WTC11 (cell line): ENCODE measurements around the gene CACNA1D. TPM values are rescaled to one million over a fixed set of nuclear protein-coding genes. Genes with fewer than 3 reads are reported as not detected.

Experiments
- ATAC-seq: fragments of 200-7000 bp; cut with Tn5 transposase; 2 replicates; pipeline ENCODE4 v1.10.0; 2021; ENCODE audit warnings: mild to moderate bottlenecking, moderate library complexity
- CTCF ChIA-PET: fragments of 300-600 bp; sonication (Branson Sonifier 250); formaldehyde crosslinking; loops from one replicate; lab custom pipeline; 2021; ENCODE audit warnings: antibody characterized with exemption; lab: Charles Lee
- POLR2A ChIA-PET: fragments of 350-600 bp; sonication (Branson Sonifier 250); formaldehyde crosslinking; loops from one replicate; lab custom pipeline; 2021; ENCODE audit warnings: antibody characterized with exemption; lab: Charles Lee
- DNase-seq: peaks from one replicate; pipeline ENCODE4 v3.0.0; 2021; ENCODE audit warnings: low spot score
- H3K27ac Mint-ChIP-seq: 2 replicates; pipeline ENCODE4 v1.8.0; 2021; ENCODE audit warnings: mixed read lengths
- H3K27me3 Mint-ChIP-seq: 2 replicates; pipeline ENCODE4 v1.8.0; 2021; ENCODE audit warnings: low read depth, mild to moderate bottlenecking, moderate library complexity, mixed read lengths
- H3K36me3 Mint-ChIP-seq: 2 replicates; pipeline ENCODE4 v1.8.0; 2021; ENCODE audit warnings: mixed read lengths
- H3K4me1 Mint-ChIP-seq: 2 replicates; pipeline ENCODE4 v1.8.0; 2022; ENCODE audit warnings: mixed read lengths
- H3K4me3 Mint-ChIP-seq: 2 replicates; pipeline ENCODE4 v1.8.0; 2021; ENCODE audit warnings: mild to moderate bottlenecking, moderate library complexity, mixed read lengths
- H3K9me3 Mint-ChIP-seq: 2 replicates; pipeline ENCODE4 v1.8.0; 2021; ENCODE audit warnings: mixed read lengths
- ATF1 ChIP-seq: sonication (generic); formaldehyde crosslinking; IDR thresholded peaks from 2 replicates; pipeline ENCODE4 v1.8.1; 2023; ENCODE audit warnings: mild to moderate bottlenecking, moderate library complexity, missing genetic modification reagents
- CBFB ChIP-seq: sonication (generic); formaldehyde crosslinking; IDR thresholded peaks from 2 replicates; pipeline ENCODE4 v1.8.1; 2022; ENCODE audit warnings: mild to moderate bottlenecking, low read depth, missing genetic modification reagents
- ELF4 ChIP-seq: sonication (generic); formaldehyde crosslinking; IDR thresholded peaks from 2 replicates; pipeline ENCODE4 v1.8.1; 2022; ENCODE audit warnings: low read depth, mild to moderate bottlenecking, moderate library complexity, missing genetic modification reagents
- GABPB1 ChIP-seq: sonication (generic); formaldehyde crosslinking; IDR thresholded peaks from 2 replicates; pipeline ENCODE4 v1.8.1; 2023; ENCODE audit warnings: mild to moderate bottlenecking, missing genetic modification reagents
- total RNA-seq: library from RNA; stranded (reverse); gene quantifications from 3 replicates; pipeline ENCODE4 v1.2.3, GENCODE V29; 2021
- TF ChIP-seq, protein P1 (sequence below): fragments of 250-450 bp; sonication (Bioruptor Pico); IDR thresholded peaks from 2 replicates; pipeline ENCODE4 v2.1.2; 2022; ENCODE audit warnings: mild to moderate bottlenecking, moderate library complexity
- TF ChIP-seq, protein P2 (sequence below): sonication (generic); formaldehyde crosslinking; IDR thresholded peaks from 2 replicates; pipeline ENCODE4 v1.8.1; 2023; ENCODE audit warnings: mild to moderate bottlenecking, moderate library complexity, missing genetic modification reagents
- TF ChIP-seq, protein P3 (sequence below): sonication (generic); formaldehyde crosslinking; IDR thresholded peaks from 2 replicates; pipeline ENCODE4 v1.8.1; 2022; ENCODE audit warnings: mild to moderate bottlenecking, moderate library complexity, missing genetic modification reagents
- TF ChIP-seq, protein P4 (sequence below): sonication (generic); formaldehyde crosslinking; IDR thresholded peaks from 2 replicates; pipeline ENCODE4 v1.8.1; 2023; ENCODE audit warnings: mild to moderate bottlenecking, missing genetic modification reagents, moderate library complexity
- TF ChIP-seq, protein P5 (sequence below): sonication (generic); formaldehyde crosslinking; IDR thresholded peaks from 2 replicates; pipeline ENCODE4 v1.8.0; 2023; ENCODE audit warnings: missing genetic modification reagents, mild to moderate bottlenecking, borderline replicate concordance
- TF ChIP-seq, protein P6 (sequence below): fragments of 250-450 bp; sonication (Bioruptor Pico); IDR thresholded peaks from 2 replicates; pipeline ENCODE4 v1.9.0; 2021; ENCODE audit warnings: mild to moderate bottlenecking, borderline replicate concordance
- TF ChIP-seq, protein P7 (sequence below): fragments of 250-450 bp; sonication (Bioruptor Pico); IDR thresholded peaks from 2 replicates; pipeline ENCODE4 v1.9.0; 2021; ENCODE audit warnings: mild to moderate bottlenecking
- TF ChIP-seq, protein P8 (sequence below): sonication (generic); formaldehyde crosslinking; IDR thresholded peaks from 2 replicates; pipeline ENCODE4 v1.8.0; 2022; ENCODE audit warnings: mild to moderate bottlenecking, missing genetic modification reagents

CACNA1D gene
- total RNA-seq, 1 experiment from 2014 or later, result 2.3 TPM

DNA sequence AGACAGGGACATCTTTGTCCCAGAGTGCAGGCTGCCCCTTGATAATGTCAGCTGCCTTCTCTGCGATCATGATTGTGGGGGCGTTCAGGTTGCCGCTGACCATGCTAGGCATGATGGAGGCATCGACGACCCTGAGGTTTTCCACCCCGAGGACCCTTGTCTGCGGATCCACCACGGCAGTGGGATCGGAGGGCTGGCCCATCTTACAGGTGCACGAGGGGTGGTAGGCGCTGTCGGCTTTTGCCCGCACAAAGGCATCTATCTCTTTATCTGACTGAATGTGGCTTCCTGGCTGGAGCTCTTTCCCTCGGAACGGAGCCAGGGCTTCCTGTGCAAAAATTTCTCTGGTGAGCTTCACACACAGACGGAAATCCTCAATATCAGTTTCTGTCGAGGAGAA lies 323.4 kb downstream of the CACNA1D start:
- Mint-ChIP-seq H3K27me3 (no peaks in the 10 kb centered on the region), H3K36me3 (no peaks in the 10 kb centered on the region; the same call in 1 of the 2 replicates), H3K4me1 (no peaks in the 10 kb centered on the region), H3K9me3 (no peaks in the 10 kb centered on the region), H3K4me3 (no peak overlapping the region), H3K27ac (no peak overlapping the region)
- no peak for DNase-seq
- POLR2A ChIA-PET, result no interaction called here
- CTCF ChIA-PET, result no interaction called here
- no peak for ATAC-seq
- TF ChIP-seq ELF4 (CRISPR knock-in tag) (no peak), CBFB (CRISPR knock-in tag) (no peak)
- TF ChIP-seq, protein P1, sequence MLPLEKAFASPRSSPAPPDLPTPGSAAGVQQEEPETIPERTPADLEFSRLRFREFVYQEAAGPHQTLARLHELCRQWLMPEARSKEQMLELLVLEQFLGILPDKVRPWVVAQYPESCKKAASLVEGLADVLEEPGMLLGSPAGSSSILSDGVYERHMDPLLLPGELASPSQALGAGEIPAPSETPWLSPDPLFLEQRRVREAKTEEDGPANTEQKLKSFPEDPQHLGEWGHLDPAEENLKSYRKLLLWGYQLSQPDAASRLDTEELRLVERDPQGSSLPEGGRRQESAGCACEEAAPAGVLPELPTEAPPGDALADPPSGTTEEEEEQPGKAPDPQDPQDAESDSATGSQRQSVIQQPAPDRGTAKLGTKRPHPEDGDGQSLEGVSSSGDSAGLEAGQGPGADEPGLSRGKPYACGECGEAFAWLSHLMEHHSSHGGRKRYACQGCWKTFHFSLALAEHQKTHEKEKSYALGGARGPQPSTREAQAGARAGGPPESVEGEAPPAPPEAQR (CRISPR knock-in tag), result no peak
- TF ChIP-seq, protein P2, sequence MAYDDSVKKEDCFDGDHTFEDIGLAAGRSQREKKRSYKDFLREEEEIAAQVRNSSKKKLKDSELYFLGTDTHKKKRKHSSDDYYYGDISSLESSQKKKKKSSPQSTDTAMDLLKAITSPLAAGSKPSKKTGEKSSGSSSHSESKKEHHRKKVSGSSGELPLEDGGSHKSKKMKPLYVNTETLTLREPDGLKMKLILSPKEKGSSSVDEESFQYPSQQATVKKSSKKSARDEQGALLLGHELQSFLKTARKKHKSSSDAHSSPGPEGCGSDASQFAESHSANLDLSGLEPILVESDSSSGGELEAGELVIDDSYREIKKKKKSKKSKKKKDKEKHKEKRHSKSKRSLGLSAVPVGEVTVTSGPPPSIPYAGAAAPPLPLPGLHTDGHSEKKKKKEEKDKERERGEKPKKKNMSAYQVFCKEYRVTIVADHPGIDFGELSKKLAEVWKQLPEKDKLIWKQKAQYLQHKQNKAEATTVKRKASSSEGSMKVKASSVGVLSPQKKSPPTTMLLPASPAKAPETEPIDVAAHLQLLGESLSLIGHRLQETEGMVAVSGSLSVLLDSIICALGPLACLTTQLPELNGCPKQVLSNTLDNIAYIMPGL (CRISPR knock-in tag), result no peak

DNA sequence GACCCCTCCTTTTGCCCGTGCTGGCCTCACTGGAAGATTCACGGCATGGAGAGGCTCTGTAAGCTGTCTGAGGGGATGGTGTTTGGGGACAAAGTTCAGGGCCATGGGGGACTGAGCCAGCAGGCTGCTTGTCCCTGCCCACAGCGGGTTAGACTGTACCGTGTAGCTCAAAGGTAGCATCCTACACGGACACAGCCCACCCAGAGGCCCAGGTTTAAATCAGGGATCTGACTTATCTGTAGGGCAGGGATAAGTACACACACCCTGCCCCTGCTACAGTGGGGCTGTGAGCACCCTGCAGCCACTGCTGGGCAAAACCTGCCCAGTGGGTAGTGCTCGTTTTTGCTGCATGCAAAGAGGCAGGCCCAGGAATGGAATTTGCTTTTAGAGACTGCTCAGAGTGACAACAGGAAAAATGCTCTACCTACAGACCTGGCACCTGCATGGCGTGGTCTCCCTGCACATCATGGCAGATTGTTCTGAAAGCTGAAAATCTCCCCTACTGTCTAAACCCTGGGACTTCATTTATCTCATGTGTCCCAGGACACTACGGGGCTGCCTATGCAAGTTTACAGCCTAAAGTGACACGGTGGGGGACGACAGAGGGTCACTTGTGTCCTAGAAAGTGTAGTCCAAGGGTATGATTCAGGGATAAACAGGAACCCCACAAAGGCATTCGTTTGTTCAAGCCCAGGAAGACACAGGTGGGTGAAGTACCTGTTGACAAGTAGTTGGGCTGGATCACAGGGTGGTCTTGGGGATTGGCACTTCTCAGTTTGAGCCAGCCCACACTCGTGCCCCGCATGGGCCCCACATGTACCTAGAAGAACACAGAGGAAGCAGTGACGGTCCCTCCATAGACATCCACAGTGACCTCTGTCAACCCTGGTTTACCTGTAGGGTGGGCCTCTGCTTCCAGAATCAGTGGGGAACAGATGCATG lies 324.1 kb downstream of the CACNA1D start:
- no peaks in the 10 kb centered on the region for H3K4me1 Mint-ChIP-seq
- H3K27me3 Mint-ChIP-seq, result no peaks in the 10 kb centered on the region
- H3K4me3 Mint-ChIP-seq, result no peak overlapping the region
- ChIA-PET CTCF (no interaction called here), POLR2A (no interaction called here)
- H3K9me3 Mint-ChIP-seq, result no peaks in the 10 kb centered on the region
- no peak for ATAC-seq
- H3K36me3 Mint-ChIP-seq, result no peaks in the 10 kb centered on the region; the same call in 1 of the 2 replicates
- no peak overlapping the region for H3K27ac Mint-ChIP-seq
- no peak for DNase-seq
- TF ChIP-seq, protein P3, sequence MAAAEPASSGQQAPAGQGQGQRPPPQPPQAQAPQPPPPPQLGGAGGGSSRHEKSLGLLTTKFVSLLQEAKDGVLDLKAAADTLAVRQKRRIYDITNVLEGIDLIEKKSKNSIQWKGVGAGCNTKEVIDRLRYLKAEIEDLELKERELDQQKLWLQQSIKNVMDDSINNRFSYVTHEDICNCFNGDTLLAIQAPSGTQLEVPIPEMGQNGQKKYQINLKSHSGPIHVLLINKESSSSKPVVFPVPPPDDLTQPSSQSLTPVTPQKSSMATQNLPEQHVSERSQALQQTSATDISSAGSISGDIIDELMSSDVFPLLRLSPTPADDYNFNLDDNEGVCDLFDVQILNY (CRISPR knock-in tag), result no peak
- TF ChIP-seq GABPB1, result peak; percentile 51; the same call in 1 of the 2 replicates
- TF ChIP-seq, all 79 proteins: peak for 1

DNA sequence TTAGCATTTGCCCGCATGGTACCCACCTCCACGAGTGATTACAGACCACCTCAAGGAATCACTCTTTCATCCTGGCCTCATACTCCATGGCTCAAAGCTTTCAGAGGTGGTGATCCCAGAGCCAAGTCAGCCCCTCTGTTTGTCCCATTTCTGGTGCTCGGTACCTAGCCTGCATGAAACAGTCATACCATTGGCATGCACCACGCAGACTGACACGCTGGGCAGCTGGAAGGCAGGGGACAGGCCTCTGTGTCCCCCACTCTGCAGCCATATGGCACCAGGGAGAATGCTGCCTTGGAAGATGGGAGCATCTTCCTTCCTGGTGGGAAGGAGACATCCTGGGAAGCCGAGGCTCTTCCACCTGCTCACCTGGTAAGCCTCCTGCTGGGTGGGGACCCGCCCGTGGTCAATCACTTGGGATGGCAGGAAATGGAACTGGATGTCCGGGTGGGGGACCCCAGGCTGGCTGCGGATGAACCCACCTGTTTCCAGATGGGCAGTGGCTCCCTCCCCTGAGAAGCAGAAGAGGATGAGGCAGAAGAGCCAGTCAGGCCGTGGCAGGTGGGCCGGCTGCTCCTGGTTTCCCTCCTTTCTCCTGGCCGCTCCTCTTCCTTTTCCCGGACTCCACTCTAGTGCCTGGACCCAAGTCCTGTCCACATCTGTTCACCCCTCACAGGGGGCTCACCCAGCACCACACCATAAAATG lies 324.9 kb downstream of the CACNA1D start:
- Mint-ChIP-seq H3K27ac (no peak overlapping the region), H3K36me3 (no peaks in the 10 kb centered on the region; the same call in 1 of the 2 replicates), H3K27me3 (no peaks in the 10 kb centered on the region), H3K4me3 (no peak overlapping the region), H3K4me1 (peaks cover 5% of the 10 kb centered on the region), H3K9me3 (no peaks in the 10 kb centered on the region)
- CTCF ChIA-PET, result no interaction called here
- no peak for ATAC-seq
- no peak for DNase-seq
- POLR2A ChIA-PET, result no interaction called here
- TF ChIP-seq, protein P4, sequence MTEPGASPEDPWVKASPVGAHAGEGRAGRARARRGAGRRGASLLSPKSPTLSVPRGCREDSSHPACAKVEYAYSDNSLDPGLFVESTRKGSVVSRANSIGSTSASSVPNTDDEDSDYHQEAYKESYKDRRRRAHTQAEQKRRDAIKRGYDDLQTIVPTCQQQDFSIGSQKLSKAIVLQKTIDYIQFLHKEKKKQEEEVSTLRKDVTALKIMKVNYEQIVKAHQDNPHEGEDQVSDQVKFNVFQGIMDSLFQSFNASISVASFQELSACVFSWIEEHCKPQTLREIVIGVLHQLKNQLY, result no peak
- TF ChIP-seq, protein P5, sequence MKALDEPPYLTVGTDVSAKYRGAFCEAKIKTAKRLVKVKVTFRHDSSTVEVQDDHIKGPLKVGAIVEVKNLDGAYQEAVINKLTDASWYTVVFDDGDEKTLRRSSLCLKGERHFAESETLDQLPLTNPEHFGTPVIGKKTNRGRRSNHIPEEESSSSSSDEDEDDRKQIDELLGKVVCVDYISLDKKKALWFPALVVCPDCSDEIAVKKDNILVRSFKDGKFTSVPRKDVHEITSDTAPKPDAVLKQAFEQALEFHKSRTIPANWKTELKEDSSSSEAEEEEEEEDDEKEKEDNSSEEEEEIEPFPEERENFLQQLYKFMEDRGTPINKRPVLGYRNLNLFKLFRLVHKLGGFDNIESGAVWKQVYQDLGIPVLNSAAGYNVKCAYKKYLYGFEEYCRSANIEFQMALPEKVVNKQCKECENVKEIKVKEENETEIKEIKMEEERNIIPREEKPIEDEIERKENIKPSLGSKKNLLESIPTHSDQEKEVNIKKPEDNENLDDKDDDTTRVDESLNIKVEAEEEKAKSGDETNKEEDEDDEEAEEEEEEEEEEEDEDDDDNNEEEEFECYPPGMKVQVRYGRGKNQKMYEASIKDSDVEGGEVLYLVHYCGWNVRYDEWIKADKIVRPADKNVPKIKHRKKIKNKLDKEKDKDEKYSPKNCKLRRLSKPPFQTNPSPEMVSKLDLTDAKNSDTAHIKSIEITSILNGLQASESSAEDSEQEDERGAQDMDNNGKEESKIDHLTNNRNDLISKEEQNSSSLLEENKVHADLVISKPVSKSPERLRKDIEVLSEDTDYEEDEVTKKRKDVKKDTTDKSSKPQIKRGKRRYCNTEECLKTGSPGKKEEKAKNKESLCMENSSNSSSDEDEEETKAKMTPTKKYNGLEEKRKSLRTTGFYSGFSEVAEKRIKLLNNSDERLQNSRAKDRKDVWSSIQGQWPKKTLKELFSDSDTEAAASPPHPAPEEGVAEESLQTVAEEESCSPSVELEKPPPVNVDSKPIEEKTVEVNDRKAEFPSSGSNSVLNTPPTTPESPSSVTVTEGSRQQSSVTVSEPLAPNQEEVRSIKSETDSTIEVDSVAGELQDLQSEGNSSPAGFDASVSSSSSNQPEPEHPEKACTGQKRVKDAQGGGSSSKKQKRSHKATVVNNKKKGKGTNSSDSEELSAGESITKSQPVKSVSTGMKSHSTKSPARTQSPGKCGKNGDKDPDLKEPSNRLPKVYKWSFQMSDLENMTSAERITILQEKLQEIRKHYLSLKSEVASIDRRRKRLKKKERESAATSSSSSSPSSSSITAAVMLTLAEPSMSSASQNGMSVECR (CRISPR knock-in tag), result no peak
- TF ChIP-seq, protein P6, sequence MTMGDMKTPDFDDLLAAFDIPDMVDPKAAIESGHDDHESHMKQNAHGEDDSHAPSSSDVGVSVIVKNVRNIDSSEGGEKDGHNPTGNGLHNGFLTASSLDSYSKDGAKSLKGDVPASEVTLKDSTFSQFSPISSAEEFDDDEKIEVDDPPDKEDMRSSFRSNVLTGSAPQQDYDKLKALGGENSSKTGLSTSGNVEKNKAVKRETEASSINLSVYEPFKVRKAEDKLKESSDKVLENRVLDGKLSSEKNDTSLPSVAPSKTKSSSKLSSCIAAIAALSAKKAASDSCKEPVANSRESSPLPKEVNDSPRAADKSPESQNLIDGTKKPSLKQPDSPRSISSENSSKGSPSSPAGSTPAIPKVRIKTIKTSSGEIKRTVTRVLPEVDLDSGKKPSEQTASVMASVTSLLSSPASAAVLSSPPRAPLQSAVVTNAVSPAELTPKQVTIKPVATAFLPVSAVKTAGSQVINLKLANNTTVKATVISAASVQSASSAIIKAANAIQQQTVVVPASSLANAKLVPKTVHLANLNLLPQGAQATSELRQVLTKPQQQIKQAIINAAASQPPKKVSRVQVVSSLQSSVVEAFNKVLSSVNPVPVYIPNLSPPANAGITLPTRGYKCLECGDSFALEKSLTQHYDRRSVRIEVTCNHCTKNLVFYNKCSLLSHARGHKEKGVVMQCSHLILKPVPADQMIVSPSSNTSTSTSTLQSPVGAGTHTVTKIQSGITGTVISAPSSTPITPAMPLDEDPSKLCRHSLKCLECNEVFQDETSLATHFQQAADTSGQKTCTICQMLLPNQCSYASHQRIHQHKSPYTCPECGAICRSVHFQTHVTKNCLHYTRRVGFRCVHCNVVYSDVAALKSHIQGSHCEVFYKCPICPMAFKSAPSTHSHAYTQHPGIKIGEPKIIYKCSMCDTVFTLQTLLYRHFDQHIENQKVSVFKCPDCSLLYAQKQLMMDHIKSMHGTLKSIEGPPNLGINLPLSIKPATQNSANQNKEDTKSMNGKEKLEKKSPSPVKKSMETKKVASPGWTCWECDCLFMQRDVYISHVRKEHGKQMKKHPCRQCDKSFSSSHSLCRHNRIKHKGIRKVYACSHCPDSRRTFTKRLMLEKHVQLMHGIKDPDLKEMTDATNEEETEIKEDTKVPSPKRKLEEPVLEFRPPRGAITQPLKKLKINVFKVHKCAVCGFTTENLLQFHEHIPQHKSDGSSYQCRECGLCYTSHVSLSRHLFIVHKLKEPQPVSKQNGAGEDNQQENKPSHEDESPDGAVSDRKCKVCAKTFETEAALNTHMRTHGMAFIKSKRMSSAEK, result no peak
- TF ChIP-seq, protein P7, sequence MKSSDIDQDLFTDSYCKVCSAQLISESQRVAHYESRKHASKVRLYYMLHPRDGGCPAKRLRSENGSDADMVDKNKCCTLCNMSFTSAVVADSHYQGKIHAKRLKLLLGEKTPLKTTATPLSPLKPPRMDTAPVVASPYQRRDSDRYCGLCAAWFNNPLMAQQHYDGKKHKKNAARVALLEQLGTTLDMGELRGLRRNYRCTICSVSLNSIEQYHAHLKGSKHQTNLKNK (CRISPR knock-in tag), result no peak
- TF ChIP-seq ATF1 (CRISPR knock-in tag), result no peak
- TF ChIP-seq, protein P8, sequence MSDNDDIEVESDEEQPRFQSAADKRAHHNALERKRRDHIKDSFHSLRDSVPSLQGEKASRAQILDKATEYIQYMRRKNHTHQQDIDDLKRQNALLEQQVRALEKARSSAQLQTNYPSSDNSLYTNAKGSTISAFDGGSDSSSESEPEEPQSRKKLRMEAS, result no peak
